GM19240 (cell line): Measurements from ENCODE around the gene TTLL12.

Experiments
- DNase-seq: peaks from one replicate; pipeline ENCODE4 v3.0.0; 2011; ENCODE audit warnings: low spot score; ENCODE audit not compliant: insufficient read length

Gene TTLL12

GRCh38 chr22:43216738-43217137 is 29.8 kb upstream of the TTLL12 start:
- no peak for DNase-seq

- no peak for DNase-seq
Measured at GRCh38 chr22:43213962-43214361, 27.0 kb upstream of the TTLL12 start.

DNA sequence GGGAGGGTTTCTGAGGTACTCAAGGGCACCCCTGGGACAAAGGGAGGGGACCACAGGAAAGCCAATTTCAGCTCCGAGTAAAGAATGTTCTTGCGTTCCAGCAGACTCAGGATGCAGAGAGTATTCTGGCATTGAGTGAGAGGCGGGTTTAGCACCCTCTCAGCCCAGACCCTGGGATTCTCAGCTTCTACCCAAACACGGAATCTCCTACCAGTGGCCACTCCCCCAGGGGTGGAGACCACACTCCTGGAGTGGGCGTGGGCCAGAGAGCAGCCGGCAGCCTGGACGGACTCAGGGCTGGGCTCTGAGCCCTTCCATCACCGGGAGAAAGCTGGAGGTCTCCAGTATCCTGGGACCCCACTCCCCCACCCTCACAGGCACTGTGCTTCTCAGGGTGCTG is 26.1 kb upstream of the TTLL12 start:
- no peak for DNase-seq

DNA sequence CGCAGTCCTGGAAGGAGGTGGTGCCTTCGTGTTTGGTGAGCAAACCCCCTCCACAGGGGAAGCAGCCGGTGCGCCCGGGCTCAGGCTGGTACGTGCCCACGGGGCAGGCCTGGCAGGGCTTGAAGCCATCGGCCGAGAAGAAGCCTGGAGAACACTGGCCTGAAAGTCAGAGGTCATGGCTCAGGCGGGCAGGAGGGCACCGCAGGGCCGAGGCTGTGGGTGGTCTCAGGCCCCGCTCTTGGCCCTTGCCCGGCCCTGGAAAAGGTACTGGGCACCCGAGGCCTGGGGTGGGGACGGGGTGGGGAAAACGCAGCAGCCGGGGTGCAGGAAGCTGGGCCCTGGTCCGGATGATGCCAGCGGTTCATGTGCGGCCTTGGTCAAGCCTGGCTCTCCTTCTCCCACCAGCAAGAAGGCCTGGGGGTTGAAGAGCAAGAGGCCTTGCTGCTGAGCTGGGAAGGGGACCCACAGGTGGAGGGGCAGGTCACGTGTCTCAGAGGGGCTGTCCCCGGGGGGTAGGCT is 25.6 kb upstream of the TTLL12 start:
- DNase-seq, result no peak

DNA sequence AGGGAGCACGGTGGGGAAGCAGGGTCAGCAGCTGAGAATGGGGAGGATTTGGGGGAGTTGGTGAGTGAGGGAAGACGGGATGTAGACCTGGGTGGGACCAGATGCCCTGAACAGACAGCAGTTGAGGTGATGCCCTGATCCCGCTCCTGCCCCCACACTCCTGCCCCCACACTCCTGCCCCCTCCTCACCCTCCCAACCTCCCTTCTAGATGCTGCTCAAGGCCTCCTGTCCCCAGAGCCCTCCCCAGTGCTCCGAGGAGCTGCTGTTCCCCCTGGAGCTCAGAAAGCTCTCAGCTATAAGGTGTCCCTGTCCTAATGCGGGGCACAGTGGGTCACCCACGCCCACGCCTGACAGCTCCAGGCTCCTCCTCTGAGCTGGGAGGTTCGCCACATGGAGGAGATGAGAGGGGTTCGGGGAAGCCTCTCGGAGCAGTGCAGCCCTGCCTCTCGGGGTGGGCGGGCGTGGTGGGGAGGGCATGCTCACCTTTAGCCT is 25.1 kb upstream of the TTLL12 start:
- no peak for DNase-seq

DNA sequence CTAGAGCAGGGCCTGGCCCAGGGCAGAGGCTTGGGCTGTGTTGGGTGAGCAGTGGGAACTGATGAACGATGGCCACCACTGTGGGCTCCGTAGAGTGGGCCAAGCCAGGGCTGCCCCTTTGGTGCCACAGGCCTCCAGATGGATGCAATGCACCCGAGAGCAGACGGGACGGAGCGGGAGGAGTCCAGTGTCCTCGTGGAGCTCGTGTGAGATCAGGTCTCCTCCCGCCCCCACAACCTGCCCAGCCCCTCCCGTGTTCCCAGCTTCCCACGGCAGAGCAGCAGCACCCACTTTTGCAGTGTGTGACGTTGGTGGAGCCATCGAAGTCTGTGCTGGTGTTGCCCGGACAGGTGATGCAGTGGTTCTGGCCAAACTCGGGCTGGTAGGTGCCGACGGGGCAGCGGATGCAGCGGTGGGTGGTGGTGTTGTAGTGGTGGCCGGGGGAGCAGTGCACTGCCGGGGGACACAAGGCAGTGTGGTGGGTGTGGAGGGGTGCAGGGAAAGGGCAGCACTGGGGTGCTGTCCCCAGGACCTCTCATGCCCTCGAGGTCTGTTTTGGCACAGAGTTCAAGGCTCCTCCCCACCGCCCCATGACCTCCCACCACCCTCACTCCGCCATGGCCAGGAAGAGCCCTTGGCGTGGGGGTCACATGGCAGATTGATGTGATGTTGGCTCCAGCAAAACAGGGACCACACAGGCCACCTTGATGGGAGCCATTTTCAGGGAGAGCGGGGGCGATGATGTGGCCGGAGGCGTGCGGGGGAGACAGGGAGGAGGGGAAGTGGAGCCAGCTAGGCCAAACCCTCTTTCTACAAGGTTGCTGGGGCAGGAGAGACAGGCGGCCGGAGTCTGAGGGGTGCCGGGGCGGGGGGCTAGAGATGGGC is 23.9 kb upstream of the TTLL12 start:
- no peak for DNase-seq

GRCh38 chr22:43209971-43210370 is 23.0 kb upstream of the TTLL12 start:
- DNase-seq, result no peak

DNA sequence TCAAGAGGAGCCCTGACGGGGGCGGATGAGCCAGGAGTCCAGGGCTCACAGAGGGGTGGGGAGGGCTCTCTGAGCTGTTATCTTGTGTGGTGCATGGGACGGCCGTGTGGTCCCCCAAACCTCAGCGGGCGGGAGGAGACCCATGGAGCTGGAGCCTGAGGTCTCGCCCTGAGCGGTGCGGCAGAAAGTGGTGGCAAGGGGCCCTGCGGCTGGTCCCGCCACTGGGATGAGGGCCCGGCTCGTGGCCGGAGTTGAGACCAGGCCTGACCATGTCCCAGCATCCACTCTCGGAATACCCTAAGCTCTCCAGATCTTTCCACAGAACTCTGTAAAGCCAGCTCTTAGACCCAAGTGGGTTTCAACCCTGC is 22.6 kb upstream of the TTLL12 start:
- DNase-seq, result no peak

DNA sequence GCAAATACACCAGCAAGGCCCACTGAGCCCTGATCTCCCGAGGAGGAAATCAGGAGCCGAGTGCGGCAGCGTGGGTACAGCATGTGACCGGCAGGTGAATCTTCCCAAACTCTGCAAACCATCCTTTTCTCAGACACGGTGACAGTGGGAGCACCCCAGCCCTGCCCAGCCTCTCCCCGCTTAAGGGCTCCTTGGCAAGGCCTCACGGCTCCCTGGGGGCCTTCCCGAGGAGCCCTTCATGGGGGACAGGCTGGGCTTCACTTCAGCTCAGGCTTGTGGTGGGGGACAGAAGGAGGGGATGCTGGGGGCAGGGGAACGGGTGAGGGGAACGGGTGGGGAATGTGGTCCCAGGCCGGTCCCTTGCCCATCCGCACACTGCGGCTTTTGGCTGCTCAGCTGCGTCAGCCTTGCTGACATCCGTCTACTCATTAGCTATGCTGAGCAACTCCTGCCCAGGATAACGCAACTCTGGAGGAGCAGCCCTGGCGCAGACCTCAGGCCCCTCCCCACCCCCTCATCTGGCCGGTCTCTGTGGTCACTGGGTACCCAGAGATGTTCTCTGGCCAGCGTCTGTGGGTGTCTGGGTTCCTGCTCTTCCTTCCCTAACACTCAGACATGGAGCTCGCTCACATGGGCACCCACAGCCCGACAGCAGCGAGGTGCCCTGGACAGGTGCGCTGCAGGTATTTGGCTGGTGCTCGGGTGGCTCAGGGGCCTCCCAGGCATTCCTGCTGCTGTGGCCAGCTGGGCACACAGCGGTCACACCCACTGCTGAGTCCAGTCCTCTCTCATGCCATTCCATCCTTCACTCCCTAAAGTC is 22.0 kb upstream of the TTLL12 start:
- DNase-seq, result no peak

- no peak for DNase-seq
Measured at GRCh38 chr22:43207849-43208702, 21.1 kb upstream of the TTLL12 start.

DNA sequence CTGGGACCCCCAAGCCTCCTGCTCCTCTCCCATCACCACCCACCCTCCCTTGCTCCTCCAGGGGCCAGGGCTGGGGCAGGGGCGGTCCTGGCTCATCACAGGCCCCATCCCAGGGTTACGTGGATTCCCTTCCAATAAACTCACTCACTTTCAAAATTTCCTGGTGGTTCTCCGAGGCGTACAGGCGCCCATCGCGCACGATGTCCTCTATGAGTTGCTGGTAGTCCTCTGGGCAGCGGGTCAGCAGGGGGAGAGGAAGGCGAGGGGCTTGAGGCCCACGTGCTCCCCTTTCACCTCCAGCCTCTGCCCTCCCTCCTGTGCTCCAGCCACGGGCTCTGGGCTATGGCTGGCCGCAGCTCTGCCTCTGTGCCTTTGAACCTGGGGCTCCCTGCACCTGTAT is 20.5 kb upstream of the TTLL12 start:
- DNase-seq, result no peak

DNA sequence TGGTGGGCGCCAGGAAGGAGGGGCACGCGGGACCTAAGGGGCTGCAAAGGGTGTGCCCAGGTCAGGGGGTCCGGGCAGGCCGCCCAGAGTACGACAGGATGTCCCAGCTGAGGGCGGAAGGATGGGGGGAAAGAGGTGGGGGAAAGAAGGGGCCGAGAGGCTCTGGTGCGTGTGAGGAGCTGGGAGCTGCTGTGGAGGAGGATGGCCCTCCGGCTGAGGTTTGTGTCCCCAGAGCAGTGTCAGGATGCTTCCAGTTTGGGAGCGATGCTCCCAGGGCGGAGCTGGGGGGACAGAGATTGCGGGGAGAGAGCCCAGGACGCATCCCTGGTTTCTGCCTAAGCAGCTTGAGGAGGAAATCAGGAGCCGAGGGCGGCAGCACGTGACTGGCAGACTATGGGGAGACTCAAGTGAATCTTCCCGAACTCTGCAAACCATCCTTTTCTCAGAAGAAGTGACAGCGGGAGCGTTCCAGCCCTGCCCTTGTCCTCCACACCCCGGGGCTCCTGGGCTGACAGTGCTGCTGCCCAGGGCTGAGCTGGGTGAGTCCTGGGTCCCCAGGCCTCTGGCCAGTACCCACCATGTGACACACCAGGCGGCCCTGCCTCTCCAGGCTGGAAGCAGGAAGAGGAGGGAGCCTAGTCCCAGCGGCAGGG is 19.7 kb upstream of the TTLL12 start:
- no peak for DNase-seq

GRCh38 chr22:43205748-43206508 is 19.0 kb upstream of the TTLL12 start:
- no peak for DNase-seq

DNA sequence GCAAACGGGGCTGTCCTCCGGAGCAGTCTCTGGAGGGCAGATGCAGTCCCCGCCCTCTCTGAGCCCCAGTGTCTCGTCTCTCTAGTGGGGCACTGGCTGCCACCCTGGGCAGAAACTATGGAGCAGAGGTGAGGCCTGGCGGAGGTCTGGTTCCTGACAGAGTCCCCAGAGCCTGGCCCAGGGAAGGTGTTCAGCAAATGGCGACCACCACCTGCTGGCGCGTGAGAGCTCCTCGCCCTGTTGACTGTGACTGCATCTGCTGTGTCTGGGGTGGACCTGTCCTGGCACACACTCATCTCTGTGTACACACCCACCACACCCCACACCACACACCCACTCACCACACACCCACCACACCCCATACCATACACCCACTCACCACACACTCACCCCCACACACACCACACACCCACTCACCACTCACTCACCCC is 18.3 kb upstream of the TTLL12 start:
- no peak for DNase-seq

DNA sequence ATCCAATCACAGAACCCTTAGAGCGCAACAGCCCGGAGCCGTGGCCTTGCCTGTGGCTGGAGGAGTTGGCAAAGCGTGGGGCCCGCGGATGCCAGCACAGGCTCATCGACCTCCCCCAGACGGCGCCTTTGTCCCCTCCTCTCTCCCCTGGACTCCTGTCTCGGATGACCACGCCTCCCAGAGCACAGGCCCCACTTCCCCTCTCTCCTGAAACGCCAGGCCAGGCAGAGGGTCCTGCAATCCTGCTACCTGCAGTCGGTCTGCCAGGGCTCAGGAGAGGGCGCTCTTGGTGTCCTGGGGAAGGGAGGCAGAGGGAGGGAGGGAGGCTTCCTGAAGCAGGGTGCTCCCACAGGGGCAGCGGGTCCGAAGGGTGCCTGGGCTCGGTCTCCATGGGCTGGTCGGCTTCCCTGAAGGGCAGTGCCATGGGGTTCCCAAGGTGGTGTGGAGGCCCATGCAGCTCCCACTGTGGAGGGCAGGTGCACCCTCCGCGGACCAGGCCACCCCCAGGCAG is 16.6 kb upstream of the TTLL12 start:
- DNase-seq, result no peak

- no peak for DNase-seq
Measured at GRCh38 chr22:43202756-43203410, 15.9 kb upstream of the TTLL12 start.

DNA sequence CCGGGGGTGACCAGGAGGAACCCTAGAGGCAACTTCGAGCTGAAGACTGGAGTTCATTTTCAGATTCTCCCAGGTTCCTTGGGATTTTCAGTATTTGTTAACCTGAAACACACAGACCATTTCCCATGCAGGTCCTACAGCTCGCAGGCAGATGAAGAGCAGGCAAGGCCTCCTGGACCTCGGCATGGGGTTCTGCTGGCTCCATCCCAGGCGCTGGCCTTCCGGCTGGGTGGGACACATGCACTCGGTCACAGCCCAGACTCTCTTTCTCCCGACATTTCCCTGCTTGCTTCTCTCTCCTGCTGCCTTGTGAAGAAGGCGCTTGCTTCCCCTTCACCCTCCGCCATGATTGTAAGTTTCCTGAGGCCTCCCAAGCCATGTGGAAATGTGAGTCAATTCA is 15.4 kb upstream of the TTLL12 start:
- no peak for DNase-seq

DNA sequence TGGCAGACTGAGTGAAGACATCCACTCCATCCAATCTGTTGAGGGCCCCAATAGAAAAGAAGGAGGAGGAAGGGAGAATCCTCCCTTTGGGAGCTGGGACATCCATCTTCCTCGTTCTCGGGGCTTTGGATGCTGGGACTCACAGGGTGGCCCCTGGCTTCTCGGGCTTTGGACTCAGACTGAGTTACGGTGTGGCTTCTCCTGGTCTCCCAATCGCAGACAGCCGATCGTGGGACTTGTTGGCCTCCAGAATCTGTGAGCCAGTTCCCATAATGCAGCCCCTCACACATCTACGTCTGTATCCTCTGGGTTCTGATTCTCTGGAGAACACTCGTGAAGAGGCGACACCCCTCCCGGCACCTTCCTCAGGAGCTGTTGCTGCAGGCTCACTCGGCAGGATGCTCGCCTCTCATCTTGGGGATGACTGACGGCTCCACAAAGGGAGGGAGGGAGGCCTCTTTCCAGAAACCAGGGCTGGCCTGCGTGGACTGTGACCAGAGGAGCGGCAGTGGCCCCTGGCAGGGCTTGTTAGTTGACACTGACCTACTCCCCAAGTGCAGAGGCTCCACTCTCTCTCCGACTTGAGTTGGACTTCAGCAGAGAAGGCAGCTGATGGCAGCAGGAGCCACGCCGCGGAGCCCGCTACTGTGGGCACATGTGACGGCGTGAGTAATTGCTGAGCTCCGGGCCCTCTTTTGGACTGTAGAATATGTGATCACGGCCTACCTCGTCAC is 14.7 kb upstream of the TTLL12 start:
- no peak for DNase-seq

DNA sequence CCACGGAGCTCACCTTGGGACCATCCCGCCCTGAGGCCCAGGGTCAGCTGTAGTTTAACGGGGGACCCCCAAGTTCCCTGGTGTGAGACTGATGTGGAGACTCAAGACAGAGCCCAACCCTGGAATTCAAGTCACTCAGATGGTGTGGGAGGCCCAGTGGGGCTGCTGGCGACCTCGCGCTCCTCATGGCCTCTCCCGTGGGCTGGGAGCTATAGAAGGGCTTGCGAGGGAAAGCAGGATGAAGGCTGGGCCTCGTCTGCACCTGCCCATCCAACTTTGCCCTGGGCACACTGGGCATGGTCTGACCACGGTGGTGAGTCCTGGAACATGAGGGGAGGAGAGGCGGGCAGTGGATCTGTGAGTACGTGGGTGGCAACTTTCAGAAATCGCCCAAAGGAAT is 13.6 kb upstream of the TTLL12 start:
- DNase-seq, result no peak
